SKM-1 treated with dmso at 0.1 percent for 144 hours (cell line): ENCODE measurements around the gene TADA1.
A peak's percentile ranks its signal among the peaks of the same experiment; 100 is the strongest.
"Not testable (repeated sequence)": the region's sequence is repeated elsewhere in the genome, so short reads cannot be mapped to it uniquely, and the experiment has no call there.

Experiments
- DNase-seq: peaks from one replicate; lab custom pipeline; 2025; ENCODE audit not compliant: unreplicated experiment; lab: John Stamatoyannopoulos, UW

Gene TADA1

GRCh38 chr1:166844791-166845190, 31.3 kb downstream of the TADA1 start:
- no peak for DNase-seq

GRCh38 chr1:166843769-166844596, 32.1 kb downstream of the TADA1 start:
- no peak for DNase-seq

- DNase-seq: no peak
These were observed 32.7 kb downstream of the TADA1 start for GRCh38 chr1:166843322-166843721.

- DNase-seq: no peak
These were observed 35.5 kb downstream of the TADA1 start for GRCh38 chr1:166840309-166841274.

GRCh38 chr1:166839600-166840308, 36.3 kb downstream of the TADA1 start:
- DNase-seq: peak; percentile 54

GRCh38 chr1:166838766-166839599, 37.1 kb downstream of the TADA1 start, which contains the start of gene POGK:
TSS of gene POGK (plus strand) at chr1:166839475. CDS start at chr1:166840957, 1,482 bp downstream.
- peak; percentile 95 for DNase-seq

- DNase-seq: no peak
These were observed 39.3 kb downstream of the TADA1 start for GRCh38 chr1:166836733-166837132.

GRCh38 chr1:166829762-166830161, 46.3 kb downstream of the TADA1 start:
- DNase-seq: not testable (repeated sequence)

- DNase-seq: no peak
These were observed 48.6 kb downstream of the TADA1 start for GRCh38 chr1:166827426-166827825.

- DNase-seq: no peak
These were observed 53.7 kb downstream of the TADA1 start for GRCh38 chr1:166822385-166822784.

GRCh38 chr1:166819974-166820373, 56.1 kb downstream of the TADA1 start:
- DNase-seq: no peak

GRCh38 chr1:166814611-166815010, 61.5 kb downstream of the TADA1 start:
- DNase-seq: no peak

GRCh38 chr1:166813508-166814223, 62.4 kb downstream of the TADA1 start:
- DNase-seq: no peak

GRCh38 chr1:166811691-166812090, 64.4 kb downstream of the TADA1 start:
- DNase-seq: no peak

GRCh38 chr1:166808952-166809351, 67.1 kb downstream of the TADA1 start:
- DNase-seq: no peak
